ENCODE measurements around the gene TNKS2. TPM values are rescaled to one million over a fixed set of nuclear protein-coding genes. Genes with fewer than 3 reads are reported as not detected.
A peak's percentile ranks its signal among the peaks of the same experiment; 100 is the strongest.

Gene TNKS2
- total and polyA plus RNA-seq, 4 donors = 8.6 to 80.1 (median 23.3) TPM

DNA sequence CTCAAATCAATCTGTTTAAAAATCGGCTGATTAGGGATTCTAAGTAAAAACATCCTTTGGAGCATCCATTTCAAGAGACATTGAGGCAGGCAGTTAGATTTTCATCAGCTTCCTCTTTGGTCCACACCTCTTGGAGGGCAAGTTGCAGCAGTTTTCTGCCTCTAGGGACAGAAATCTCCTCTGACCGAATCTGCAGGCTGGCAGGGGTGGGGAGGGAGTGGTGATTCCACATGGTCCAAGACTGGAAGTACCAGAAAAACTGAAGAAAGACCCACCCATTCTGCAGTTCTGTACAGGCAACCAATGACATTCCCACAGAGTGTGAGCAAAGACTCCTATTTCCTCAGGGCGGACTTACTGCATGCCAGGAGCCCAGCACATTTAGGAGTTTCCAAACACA is 82.1 kb downstream of the TNKS2 start:
- H3K9ac ChIP-seq (ENCODE audit: insufficient read depth in 1 of 2, low read length in 2 of 2) = no peak overlapping the region
- no peaks in the 10 kb centered on the region for H3K27me3 ChIP-seq (ENCODE audit: control insufficient read depth in 3 of 3, insufficient read depth in 3 of 3, low read length in 2 of 3)
- ATAC-seq (ENCODE audit: insufficient read depth, low FRiP score) (no peak), DNase-seq (peak in 1 of 3 donors; percentile 35)
- TF ChIP-seq, protein P1, sequence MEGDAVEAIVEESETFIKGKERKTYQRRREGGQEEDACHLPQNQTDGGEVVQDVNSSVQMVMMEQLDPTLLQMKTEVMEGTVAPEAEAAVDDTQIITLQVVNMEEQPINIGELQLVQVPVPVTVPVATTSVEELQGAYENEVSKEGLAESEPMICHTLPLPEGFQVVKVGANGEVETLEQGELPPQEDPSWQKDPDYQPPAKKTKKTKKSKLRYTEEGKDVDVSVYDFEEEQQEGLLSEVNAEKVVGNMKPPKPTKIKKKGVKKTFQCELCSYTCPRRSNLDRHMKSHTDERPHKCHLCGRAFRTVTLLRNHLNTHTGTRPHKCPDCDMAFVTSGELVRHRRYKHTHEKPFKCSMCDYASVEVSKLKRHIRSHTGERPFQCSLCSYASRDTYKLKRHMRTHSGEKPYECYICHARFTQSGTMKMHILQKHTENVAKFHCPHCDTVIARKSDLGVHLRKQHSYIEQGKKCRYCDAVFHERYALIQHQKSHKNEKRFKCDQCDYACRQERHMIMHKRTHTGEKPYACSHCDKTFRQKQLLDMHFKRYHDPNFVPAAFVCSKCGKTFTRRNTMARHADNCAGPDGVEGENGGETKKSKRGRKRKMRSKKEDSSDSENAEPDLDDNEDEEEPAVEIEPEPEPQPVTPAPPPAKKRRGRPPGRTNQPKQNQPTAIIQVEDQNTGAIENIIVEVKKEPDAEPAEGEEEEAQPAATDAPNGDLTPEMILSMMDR (IDR thresholded peaks at IDR 0.05; ENCODE audit: control extremely low read depth, extremely low read depth) = no peak
- H3K4me3 ChIP-seq = no peak overlapping the region
- peaks cover 0 to 1% (median 0%) of the 10 kb centered on the region in 4 donors for H3K9me3 ChIP-seq (ENCODE audit: control insufficient read depth in 4 of 4, insufficient read depth in 3 of 4, low read length in 3 of 4)
- 48 to 50% methylated on average over 3 of the region's 3 CpGs for WGBS, 2 donors
- peaks cover 2 to 22% (median 6%) of the 10 kb centered on the region in 5 donors for H3K4me1 ChIP-seq (ENCODE audit: control insufficient read depth in 5 of 5, insufficient read depth in 5 of 5, low read length in 5 of 5)
- no peaks in the 10 kb centered on the region for H3K36me3 ChIP-seq (ENCODE audit: control insufficient read depth in 4 of 4, insufficient read depth in 4 of 4, low read length in 4 of 4)
- H3K27ac ChIP-seq (ENCODE audit: low read depth in 1 of 2, low read length in 1 of 2) = no peak overlapping the region

DNA sequence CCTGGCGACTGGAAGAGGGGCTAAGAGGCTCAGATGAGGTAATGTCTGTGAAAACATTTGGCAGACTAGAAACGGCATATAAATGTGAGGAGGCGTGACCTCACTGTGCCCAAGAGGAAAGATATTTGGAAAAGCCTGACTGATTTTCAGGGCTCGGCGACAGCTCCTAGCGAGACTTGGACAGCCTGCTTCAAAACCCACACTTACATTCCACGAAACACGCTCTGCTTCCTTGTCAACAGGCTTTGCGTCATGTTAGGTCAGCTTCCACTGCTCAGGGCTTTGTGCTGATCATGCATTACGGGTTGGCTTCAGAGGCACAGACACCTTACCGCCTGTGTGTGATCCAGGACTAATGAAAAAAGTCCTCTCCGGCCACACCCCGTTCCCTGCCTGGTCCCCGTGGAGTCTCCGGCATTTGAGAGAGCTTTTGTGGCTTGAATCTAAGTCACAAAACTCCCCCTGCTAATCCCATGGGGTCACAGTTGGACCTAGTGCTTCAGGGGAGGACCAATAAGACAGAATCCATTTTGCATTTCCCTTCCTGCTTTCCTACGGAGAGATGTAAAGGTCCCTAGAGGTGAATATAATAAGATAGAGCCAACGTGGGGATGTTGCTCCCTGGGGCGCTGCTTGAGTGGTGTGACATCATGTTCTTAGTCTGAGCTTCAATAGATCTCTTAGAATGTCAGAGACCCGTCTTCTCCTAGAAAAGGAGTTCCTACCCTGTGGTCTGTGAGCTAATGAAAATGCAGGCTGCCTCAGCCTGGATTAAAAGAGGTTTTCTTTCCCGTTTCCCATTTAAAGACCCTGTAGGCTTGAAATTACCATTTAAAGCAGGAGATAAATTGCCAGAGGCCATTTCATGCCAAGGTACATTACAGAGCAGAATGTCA is 85.6 kb downstream of the TNKS2 start:
- Histone ChIP-seq H3K27ac (ENCODE audit: low read depth in 1 of 2, low read length in 1 of 2) (no peak overlapping the region), H3K27me3 (ENCODE audit: control insufficient read depth in 3 of 3, insufficient read depth in 3 of 3, low read length in 2 of 3) (no peaks in the 10 kb centered on the region), H3K4me1 (ENCODE audit: control insufficient read depth in 5 of 5, insufficient read depth in 5 of 5, low read length in 5 of 5) (peaks cover 2 to 39% (median 6%) of the 10 kb centered on the region in 5 donors), H3K9ac (ENCODE audit: insufficient read depth in 1 of 2, low read length in 2 of 2) (peak overlapping the region; percentile 7 to 75), H3K36me3 (ENCODE audit: control insufficient read depth in 4 of 4, insufficient read depth in 4 of 4, low read length in 4 of 4) (no peaks in the 10 kb centered on the region), H3K4me3 (no peak overlapping the region), H3K9me3 (ENCODE audit: control insufficient read depth in 4 of 4, insufficient read depth in 3 of 4, low read length in 3 of 4) (no peaks in the 10 kb centered on the region)
- DNase-seq (peak; percentile 72 to 84 (median 81)), ATAC-seq (ENCODE audit: insufficient read depth, low FRiP score) (peak; percentile 38)
- TF ChIP-seq, protein P1 (IDR thresholded peaks at IDR 0.05; ENCODE audit: control extremely low read depth, extremely low read depth) = no peak
- WGBS, 2 donors = 49 to 69% methylated on average over 20 of the region's 20 CpGs

DNA sequence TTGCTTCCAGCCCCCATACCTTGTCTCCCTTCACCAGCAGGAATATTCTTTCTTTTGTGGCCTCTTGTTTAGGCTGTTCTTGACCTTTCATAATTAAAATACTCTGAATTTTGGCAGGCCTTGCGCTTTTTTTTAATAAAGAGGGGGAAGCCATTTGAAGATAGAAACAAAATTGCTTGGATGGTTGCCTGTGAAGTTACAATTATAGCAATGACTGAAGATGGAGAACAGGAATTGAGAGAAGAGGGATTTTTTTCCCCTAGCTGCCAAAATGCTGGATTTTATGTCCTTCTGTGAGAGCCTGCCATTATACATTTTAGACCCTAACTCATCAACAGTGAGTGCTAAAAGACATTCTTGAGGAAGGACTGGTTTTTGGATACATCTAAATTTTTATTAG is 86.3 kb downstream of the TNKS2 start:
- WGBS, 2 donors = 69 to 92% methylated on average over 1 of the region's 1 CpG
- TF ChIP-seq, protein P1 (IDR thresholded peaks at IDR 0.05; ENCODE audit: control extremely low read depth, extremely low read depth) = no peak
- no peak overlapping the region for H3K27ac ChIP-seq (ENCODE audit: low read depth in 1 of 2, low read length in 1 of 2)
- H3K9me3 ChIP-seq (ENCODE audit: control insufficient read depth in 4 of 4, insufficient read depth in 3 of 4, low read length in 3 of 4) = no peaks in the 10 kb centered on the region
- no peaks in the 10 kb centered on the region for H3K36me3 ChIP-seq (ENCODE audit: control insufficient read depth in 4 of 4, insufficient read depth in 4 of 4, low read length in 4 of 4)
- H3K9ac ChIP-seq (ENCODE audit: insufficient read depth in 1 of 2, low read length in 2 of 2) = no peak overlapping the region
- H3K27me3 ChIP-seq (ENCODE audit: control insufficient read depth in 3 of 3, insufficient read depth in 3 of 3, low read length in 2 of 3) = no peaks in the 10 kb centered on the region
- no peak overlapping the region for H3K4me3 ChIP-seq
- peaks cover 2 to 39% (median 6%) of the 10 kb centered on the region in 5 donors for H3K4me1 ChIP-seq (ENCODE audit: control insufficient read depth in 5 of 5, insufficient read depth in 5 of 5, low read length in 5 of 5)
- ATAC-seq (ENCODE audit: insufficient read depth, low FRiP score) (no peak), DNase-seq (peak in 2 of 3 donors; percentile 69 to 74)

All from lung (tissue), 12 donors.